GM21447 (cell line): ENCODE data around the gene UBE2R2.

Source experiments
- ATAC-seq: cut with Tn5 transposase; IDR thresholded peaks from one replicate; pipeline ENCODE4 v1.9.1; 2021; ENCODE audit not compliant: unreplicated experiment

Gene UBE2R2

GRCh38 chr9:33880211-33881089 is 63.5 kb downstream of the UBE2R2 start:
- ATAC-seq = no peak

GRCh38 chr9:33881635-33882034 is 64.7 kb downstream of the UBE2R2 start:
- ATAC-seq = no peak

GRCh38 chr9:33884856-33885701 is 68.1 kb downstream of the UBE2R2 start:
- no peak for ATAC-seq

- ATAC-seq = no peak
Measured at GRCh38 chr9:33885948-33886347, 69.0 kb downstream of the UBE2R2 start.

- no peak for ATAC-seq
Measured at GRCh38 chr9:33893861-33894260, 76.9 kb downstream of the UBE2R2 start.

- ATAC-seq = no peak
Measured at GRCh38 chr9:33894316-33894715, 77.4 kb downstream of the UBE2R2 start.

- ATAC-seq = no peak
Measured at GRCh38 chr9:33903157-33903780, 86.3 kb downstream of the UBE2R2 start.

- no peak for ATAC-seq
Measured at GRCh38 chr9:33905137-33905536, 88.2 kb downstream of the UBE2R2 start.

- ATAC-seq = no peak
Measured at GRCh38 chr9:33906769-33907168, 89.8 kb downstream of the UBE2R2 start.

GRCh38 chr9:33907347-33907746 is 90.4 kb downstream of the UBE2R2 start:
- ATAC-seq = no peak

GRCh38 chr9:33908114-33908513 is 91.2 kb downstream of the UBE2R2 start:
- ATAC-seq = no peak

- ATAC-seq = no peak
Measured at GRCh38 chr9:33908749-33909148, 91.8 kb downstream of the UBE2R2 start.

- no peak for ATAC-seq
Measured at GRCh38 chr9:33913541-33913940, 96.6 kb downstream of the UBE2R2 start.

- ATAC-seq = no peak
Measured at GRCh38 chr9:33914887-33915628, 98.1 kb downstream of the UBE2R2 start.

- no peak for ATAC-seq
Measured at GRCh38 chr9:33917036-33917435, 100.1 kb downstream of the UBE2R2 start.

GRCh38 chr9:33919276-33919897 is 102.4 kb downstream of the UBE2R2 start:
- no peak for ATAC-seq

- ATAC-seq = no peak
Measured at GRCh38 chr9:33921967-33922895, 105.3 kb downstream of the UBE2R2 start.

GRCh38 chr9:33923079-33923478 is 106.1 kb downstream of the UBE2R2 start:
- no peak for ATAC-seq

- ATAC-seq = no peak
Measured at GRCh38 chr9:33923998-33924701, 107.2 kb downstream of the UBE2R2 start.
